ENCODE results near the gene RARS2. TPM values are rescaled to one million over a fixed set of nuclear protein-coding genes. Genes with fewer than 3 reads are reported as not detected.
"Not testable (repeated sequence)": the region's sequence is repeated elsewhere in the genome, so short reads cannot be mapped to it uniquely, and the experiment has no call there.

Gene RARS2
- total RNA-seq, 1 donor from 2014 or later = 22.7 TPM

GRCh38 chr6:87514831-87515230, 75.0 kb downstream of the RARS2 start:
- intact Hi-C loops (cut with micrococcal nuclease) = no loop called here
- peaks cover 56% of the 10 kb centered on the region for H3K36me3 Mint-ChIP-seq (ENCODE audit: low read depth)
- H3K9me3 Mint-ChIP-seq = no peaks in the 10 kb centered on the region
- no peak for DNase-seq
- H3K27ac Mint-ChIP-seq = no peak overlapping the region
- H3K4me1 Mint-ChIP-seq = peaks cover 6% of the 10 kb centered on the region
- no peak overlapping the region for H3K4me3 Mint-ChIP-seq
- H3K27me3 Mint-ChIP-seq = no peaks in the 10 kb centered on the region

- intact Hi-C loops (cut with micrococcal nuclease) = no loop called here
- Mint-ChIP-seq H3K9me3 (no peaks in the 10 kb centered on the region), H3K27ac (no peak overlapping the region), H3K4me1 (no peaks in the 10 kb centered on the region), H3K4me3 (no peak overlapping the region), H3K27me3 (no peaks in the 10 kb centered on the region), H3K36me3 (ENCODE audit: low read depth) (peaks cover 32% of the 10 kb centered on the region)
- no peak for DNase-seq
These were observed 85.3 kb downstream of the RARS2 start for GRCh38 chr6:87504441-87504840.

GRCh38 chr6:87501809-87502572, 87.8 kb downstream of the RARS2 start:
- DNase-seq = no peak
- Mint-ChIP-seq H3K36me3 (ENCODE audit: low read depth) (peaks cover 27% of the 10 kb centered on the region), H3K4me1 (no peaks in the 10 kb centered on the region), H3K27me3 (no peaks in the 10 kb centered on the region), H3K27ac (no peak overlapping the region), H3K4me3 (no peak overlapping the region), H3K9me3 (no peaks in the 10 kb centered on the region)
- intact Hi-C loops (cut with micrococcal nuclease) = no loop called here

GRCh38 chr6:87498048-87498447, 91.7 kb downstream of the RARS2 start:
- no peak for DNase-seq
- Mint-ChIP-seq H3K4me1 (peaks cover 2% of the 10 kb centered on the region), H3K27ac (no peak overlapping the region), H3K9me3 (no peaks in the 10 kb centered on the region), H3K27me3 (no peaks in the 10 kb centered on the region), H3K4me3 (no peak overlapping the region), H3K36me3 (ENCODE audit: low read depth) (peaks cover 18% of the 10 kb centered on the region)
- intact Hi-C loops (cut with micrococcal nuclease) = no loop called here

GRCh38 chr6:87494761-87495422, 94.9 kb downstream of the RARS2 start:
- Mint-ChIP-seq H3K27me3 (no peaks in the 10 kb centered on the region), H3K36me3 (ENCODE audit: low read depth) (peaks cover 14% of the 10 kb centered on the region), H3K9me3 (no peaks in the 10 kb centered on the region), H3K27ac (no peak overlapping the region), H3K4me1 (peaks cover 2% of the 10 kb centered on the region), H3K4me3 (no peak overlapping the region)
- DNase-seq = no peak
- intact Hi-C loops (cut with micrococcal nuclease) = no loop called here

- DNase-seq; H3K27me3 Mint-ChIP-seq; H3K4me1 Mint-ChIP-seq; H3K27ac Mint-ChIP-seq; H3K9me3 Mint-ChIP-seq; intact Hi-C loops (cut with micrococcal nuclease); H3K4me3 Mint-ChIP-seq: not testable (repeated sequence)
- H3K36me3 Mint-ChIP-seq (ENCODE audit: low read depth) = peaks cover 15% of the 10 kb centered on the region
These were observed 100.5 kb downstream of the RARS2 start for GRCh38 chr6:87489326-87489725.

GRCh38 chr6:87487555-87487954, 102.2 kb downstream of the RARS2 start:
- Mint-ChIP-seq H3K27me3 (no peaks in the 10 kb centered on the region), H3K4me3 (no peak overlapping the region), H3K4me1 (peaks cover 8% of the 10 kb centered on the region), H3K9me3 (no peaks in the 10 kb centered on the region), H3K36me3 (ENCODE audit: low read depth) (peaks cover 10% of the 10 kb centered on the region), H3K27ac (no peak overlapping the region)
- intact Hi-C loops (cut with micrococcal nuclease) = no loop called here
- no peak for DNase-seq

- intact Hi-C loops (cut with micrococcal nuclease) = no loop called here
- Mint-ChIP-seq H3K36me3 (ENCODE audit: low read depth) (peaks cover 14% of the 10 kb centered on the region), H3K4me1 (peaks cover 8% of the 10 kb centered on the region), H3K4me3 (no peak overlapping the region), H3K9me3 (no peaks in the 10 kb centered on the region), H3K27ac (no peak overlapping the region), H3K27me3 (no peaks in the 10 kb centered on the region)
- DNase-seq = peak; percentile 26
These were observed 105.3 kb downstream of the RARS2 start for GRCh38 chr6:87484491-87484890.

- no peak overlapping the region for H3K27ac Mint-ChIP-seq
- no peaks in the 10 kb centered on the region for H3K9me3 Mint-ChIP-seq
- peak; percentile 61 for DNase-seq
- intact Hi-C loops (cut with micrococcal nuclease) = no loop called here
- H3K36me3 Mint-ChIP-seq (ENCODE audit: low read depth) = peaks cover 15% of the 10 kb centered on the region
- H3K27me3 Mint-ChIP-seq = no peaks in the 10 kb centered on the region
- H3K4me3 Mint-ChIP-seq = no peak overlapping the region
- H3K4me1 Mint-ChIP-seq = peaks cover 8% of the 10 kb centered on the region
These were observed 105.9 kb downstream of the RARS2 start for GRCh38 chr6:87483929-87484328.

GRCh38 chr6:87482366-87482765, 107.4 kb downstream of the RARS2 start:
- peaks cover 8% of the 10 kb centered on the region for H3K4me1 Mint-ChIP-seq
- no peak overlapping the region for H3K4me3 Mint-ChIP-seq
- intact Hi-C loops (cut with micrococcal nuclease) = no loop called here

GRCh38 chr6:87481931-87482330, 107.9 kb downstream of the RARS2 start:
- H3K36me3 Mint-ChIP-seq (ENCODE audit: low read depth) = peaks cover 19% of the 10 kb centered on the region
- H3K4me3 Mint-ChIP-seq = no peak overlapping the region

More at GRCh38 chr6:87482366-87482765, 107.4 kb downstream of the RARS2 start:
- Mint-ChIP-seq H3K27me3 (no peaks in the 10 kb centered on the region), H3K36me3 (ENCODE audit: low read depth) (peaks cover 19% of the 10 kb centered on the region), H3K9me3 (no peaks in the 10 kb centered on the region), H3K27ac (no peak overlapping the region)
- DNase-seq = no peak

GRCh38 chr6:87473419-87473903, 116.3 kb downstream of the RARS2 start:
- intact Hi-C loops (cut with micrococcal nuclease) = loop anchor here (1.0 kb wide), 1 partner anchor 229 kb away; the partner anchor contains the start of gene AKIRIN2
- peaks cover 17% of the 10 kb centered on the region for H3K4me1 Mint-ChIP-seq
- H3K27me3 Mint-ChIP-seq = peaks cover 3% of the 10 kb centered on the region
- peaks cover 6% of the 10 kb centered on the region for H3K36me3 Mint-ChIP-seq (ENCODE audit: low read depth)
- peak overlapping the region; percentile 95 for H3K4me3 Mint-ChIP-seq
- DNase-seq = no peak
- no peaks in the 10 kb centered on the region for H3K9me3 Mint-ChIP-seq
- peak overlapping the region; percentile 97 for H3K27ac Mint-ChIP-seq

More at GRCh38 chr6:87481931-87482330, 107.9 kb downstream of the RARS2 start:
- intact Hi-C loops (cut with micrococcal nuclease) = no loop called here
- no peaks in the 10 kb centered on the region for H3K9me3 Mint-ChIP-seq
- DNase-seq = no peak
- no peaks in the 10 kb centered on the region for H3K27me3 Mint-ChIP-seq
- H3K27ac Mint-ChIP-seq = no peak overlapping the region
- H3K4me1 Mint-ChIP-seq = peaks cover 8% of the 10 kb centered on the region

GRCh38 chr6:87472525-87473418, 117.0 kb downstream of the RARS2 start, which contains the start of gene SLC35A1:
Gene SLC35A1, plus strand, starts transcription at chr6:87472974. Its CDS starts 30 bp downstream, at chr6:87473004.
- H3K4me1 Mint-ChIP-seq = peaks cover 17% of the 10 kb centered on the region
- intact Hi-C loops (cut with micrococcal nuclease) = loop anchor here (1.0 kb wide), 5 partner anchors 64 to 317 kb away; partner anchors contain the start of genes AKIRIN2, ORC3, SMIM8 and ZNF292

More at GRCh38 chr6:87472525-87473418, 117.0 kb downstream of the RARS2 start, which contains the start of gene SLC35A1:
- H3K27ac Mint-ChIP-seq = peak within 1 kb of the TSS; percentile 97
- H3K36me3 Mint-ChIP-seq (ENCODE audit: low read depth) = no peaks in the 10 kb centered on the region
- peak within 1 kb of the TSS; percentile 95 for H3K4me3 Mint-ChIP-seq
- H3K9me3 Mint-ChIP-seq = no peaks in the 10 kb centered on the region
- peaks cover 8% of the 10 kb centered on the region for H3K27me3 Mint-ChIP-seq
- DNase-seq = peak; percentile 96
